Stimulated activated CD4-positive, alpha-beta T cell treated with anti-CD3 and anti-CD28 coated beads, Interleukin-12 subunit alpha, Interleukin-12 subunit beta, amount 100 ng/mL, for 48 hours (primary cell): ENCODE measurements around the gene PKP1.

Source experiments
- DNase-seq, 3 donors: peaks; one replicate each; pipeline ENCODE4 v3.0.0-alpha.2; 2020; ENCODE audit warnings: low read depth in 2 of 3, low spot score in 1 of 3

The PKP1 gene

GRCh38 chr1:201325678-201326060 lies 42.4 kb downstream of the PKP1 start:
- DNase-seq = no peak

- no peak for DNase-seq
Measured at GRCh38 chr1:201326710-201327109, 43.4 kb downstream of the PKP1 start.

- no peak for DNase-seq
Measured at GRCh38 chr1:201327687-201328240, 44.5 kb downstream of the PKP1 start.

- DNase-seq = no peak
Measured at GRCh38 chr1:201328576-201328975, 45.3 kb downstream of the PKP1 start.

- no peak for DNase-seq
Measured at GRCh38 chr1:201329286-201329685, 46.0 kb downstream of the PKP1 start.

- no peak for DNase-seq
Measured at GRCh38 chr1:201329801-201330200, 46.5 kb downstream of the PKP1 start.

- no peak for DNase-seq
Measured at GRCh38 chr1:201330541-201330940, 47.2 kb downstream of the PKP1 start.

- DNase-seq = no peak
Measured at GRCh38 chr1:201331166-201331565, 47.9 kb downstream of the PKP1 start.

- no peak for DNase-seq
Measured at GRCh38 chr1:201332021-201332420, 48.7 kb downstream of the PKP1 start.

- DNase-seq = no peak
Measured at GRCh38 chr1:201332616-201333335, 49.5 kb downstream of the PKP1 start.

- no peak for DNase-seq
Measured at GRCh38 chr1:201334325-201335173, 51.2 kb downstream of the PKP1 start.

- DNase-seq = no peak
Measured at GRCh38 chr1:201335174-201335870, 52.0 kb downstream of the PKP1 start.

- DNase-seq = no peak
Measured at GRCh38 chr1:201335901-201336300, 52.6 kb downstream of the PKP1 start.

GRCh38 chr1:201336711-201337450 lies 53.6 kb downstream of the PKP1 start:
- DNase-seq = no peak

GRCh38 chr1:201341377-201341776 lies 58.1 kb downstream of the PKP1 start:
- no peak for DNase-seq

GRCh38 chr1:201344206-201345080 lies 61.1 kb downstream of the PKP1 start:
- DNase-seq = no peak

GRCh38 chr1:201345081-201345355 lies 61.7 kb downstream of the PKP1 start:
- DNase-seq = no peak

GRCh38 chr1:201346337-201346939 lies 63.1 kb downstream of the PKP1 start:
- DNase-seq = peak in 1 of 3 donors; percentile 3

GRCh38 chr1:201346987-201347386 lies 63.7 kb downstream of the PKP1 start:
- DNase-seq = no peak
